GM21737 (cell line): Measurements from ENCODE around the gene MBOAT2.
"Not testable (repeated sequence)": the region's sequence is repeated elsewhere in the genome, so short reads cannot be mapped to it uniquely, and the experiment has no call there.

Source experiments
- ATAC-seq: cut with Tn5 transposase; IDR thresholded peaks from one replicate; pipeline ENCODE4 v1.9.1; 2021; ENCODE audit warnings: mild to moderate bottlenecking, moderate library complexity; ENCODE audit not compliant: unreplicated experiment

Gene MBOAT2

DNA sequence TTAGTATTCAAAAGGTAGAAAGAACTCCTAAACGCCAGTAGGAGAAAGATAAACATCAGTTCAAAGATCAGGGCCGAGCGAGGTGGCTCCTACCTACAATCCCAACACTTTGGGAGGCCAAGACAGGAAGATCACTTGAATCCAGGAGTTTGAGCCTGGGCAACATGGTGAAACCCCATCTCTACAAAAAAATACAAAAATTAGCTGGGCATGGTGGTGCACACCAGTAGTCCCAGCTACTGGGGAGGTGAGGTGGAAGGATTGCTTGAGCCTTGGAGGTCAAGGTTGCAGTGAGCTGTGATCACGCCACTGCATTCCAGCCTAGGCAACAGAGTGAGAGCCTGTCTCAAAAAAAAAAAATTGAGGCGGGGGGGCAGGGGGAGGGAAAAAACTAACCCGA is 40.6 kb downstream of the MBOAT2 start:
- no peak for ATAC-seq

DNA sequence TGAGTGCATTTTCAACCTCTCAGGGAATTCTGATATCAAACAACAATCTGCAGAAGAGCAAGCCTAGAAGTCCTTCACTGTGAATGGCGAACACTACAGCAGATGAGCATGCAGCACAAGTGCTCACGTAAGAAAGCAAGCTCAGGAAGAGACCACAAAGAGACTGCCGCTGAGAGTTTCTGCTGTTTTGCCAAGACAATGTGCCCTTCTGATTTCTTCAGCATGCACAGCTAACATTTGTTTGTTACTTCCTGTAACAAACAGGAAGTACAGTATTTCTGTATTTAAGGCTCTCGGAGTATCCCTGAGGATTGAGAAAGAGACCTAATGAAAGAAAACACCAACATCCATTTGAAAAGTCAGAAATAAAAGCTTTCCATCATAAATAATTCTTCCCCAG is 45.9 kb downstream of the MBOAT2 start:
- ATAC-seq = no peak

DNA sequence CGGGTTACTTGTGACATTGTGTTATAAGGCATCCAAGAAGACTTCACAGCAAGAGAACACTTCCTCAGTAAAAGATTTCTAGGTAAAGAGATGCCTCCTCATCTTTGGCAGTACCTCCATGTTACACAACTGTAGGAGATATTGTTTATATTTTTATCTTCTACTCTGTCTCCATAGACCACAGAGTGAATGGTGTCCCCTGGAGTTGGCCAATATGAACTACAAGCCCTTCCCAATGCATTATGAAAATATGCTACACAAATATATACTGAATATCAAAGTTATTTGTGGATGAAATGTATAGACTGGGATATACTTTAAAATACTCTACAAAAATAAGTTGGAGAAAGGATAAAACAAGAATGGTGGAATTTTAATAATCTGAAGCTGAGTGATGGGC is 46.7 kb downstream of the MBOAT2 start:
- ATAC-seq = no peak

DNA sequence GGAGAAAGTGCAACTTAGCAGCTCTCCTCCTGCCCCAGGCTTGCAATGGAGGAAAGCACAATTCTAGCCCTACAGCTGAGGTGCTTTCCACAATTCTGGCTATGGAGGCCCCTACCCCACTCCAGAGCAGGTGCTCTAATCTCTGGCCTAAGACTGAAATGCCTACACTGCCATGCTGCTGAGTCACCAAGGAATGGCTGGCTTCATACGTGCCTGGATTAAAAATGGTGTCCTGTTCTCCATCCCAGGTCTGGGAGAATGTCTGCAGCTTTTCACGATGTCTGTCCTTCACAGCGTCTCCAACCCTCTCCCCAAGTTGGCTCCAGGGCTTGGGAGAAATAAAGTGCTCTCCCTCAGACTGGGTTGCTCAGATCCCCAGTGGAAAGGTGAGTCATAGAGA is 48.5 kb downstream of the MBOAT2 start:
- ATAC-seq = no peak

DNA sequence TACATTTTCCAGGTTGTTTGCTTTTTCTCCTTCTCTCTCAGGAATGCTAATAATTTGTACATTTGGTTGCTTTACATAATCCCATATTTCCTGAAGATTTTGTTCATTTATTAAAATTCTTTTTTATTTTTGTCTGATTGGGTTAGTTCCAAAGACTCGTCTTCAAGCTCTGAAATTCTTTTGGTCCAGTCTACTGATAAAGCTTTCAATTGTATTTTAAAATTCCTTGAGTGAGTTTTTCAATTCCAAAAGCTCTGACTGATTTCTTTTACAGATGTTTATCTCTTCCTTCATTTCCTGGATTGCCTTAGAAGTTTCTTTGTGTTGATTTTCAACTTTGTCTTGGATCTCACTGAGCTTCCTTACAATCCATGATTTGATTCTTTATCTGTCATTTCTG is 50.0 kb downstream of the MBOAT2 start:
- ATAC-seq = no peak

DNA sequence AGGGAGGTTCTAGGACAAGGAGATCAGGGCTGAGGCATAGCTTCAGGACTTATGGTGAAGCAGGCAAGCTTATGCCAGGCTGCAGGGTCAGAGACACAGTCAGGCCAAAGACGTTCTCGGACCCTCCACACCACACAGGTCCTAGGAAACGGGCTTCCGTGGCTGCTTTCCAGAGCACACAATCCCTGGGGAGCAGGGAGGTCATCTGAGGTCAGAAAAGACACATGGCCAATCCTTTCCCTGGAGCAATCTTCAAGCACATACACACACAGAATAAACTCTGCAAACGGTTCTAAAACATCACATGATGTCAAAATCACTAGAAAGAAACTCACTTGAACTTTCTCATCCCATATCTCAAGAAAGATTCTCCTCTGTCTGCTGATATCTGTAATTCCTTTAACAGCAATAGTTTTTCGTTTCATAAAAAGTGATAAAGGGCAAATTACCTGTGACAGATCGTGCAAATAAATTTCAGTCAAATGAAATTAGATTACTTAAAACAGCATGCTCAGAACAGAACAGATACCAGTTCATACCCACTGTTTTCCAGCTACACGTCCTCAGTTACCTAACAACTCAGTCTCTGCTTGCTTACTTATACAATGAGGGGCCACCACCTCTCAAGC is 63.9 kb downstream of the MBOAT2 start:
- ATAC-seq = no peak

DNA sequence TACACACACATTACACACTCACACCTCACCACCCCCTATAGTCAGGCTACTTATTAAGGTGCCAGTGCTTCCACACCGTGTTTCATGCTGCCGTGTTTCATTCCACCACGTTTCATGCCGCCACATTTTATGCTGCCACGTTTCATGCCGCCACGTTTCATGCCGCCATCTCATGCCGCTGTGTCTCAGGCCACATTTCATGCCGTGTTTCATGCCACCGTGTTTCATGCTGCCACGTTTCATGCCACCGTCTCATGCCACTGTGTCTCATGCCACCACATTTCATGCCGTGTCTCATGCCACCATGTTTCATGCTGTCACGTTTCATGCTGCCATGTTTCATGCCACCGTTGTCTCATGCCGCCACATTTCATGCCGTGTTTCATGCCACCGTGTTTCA is 65.1 kb downstream of the MBOAT2 start:
- no peak for ATAC-seq

DNA sequence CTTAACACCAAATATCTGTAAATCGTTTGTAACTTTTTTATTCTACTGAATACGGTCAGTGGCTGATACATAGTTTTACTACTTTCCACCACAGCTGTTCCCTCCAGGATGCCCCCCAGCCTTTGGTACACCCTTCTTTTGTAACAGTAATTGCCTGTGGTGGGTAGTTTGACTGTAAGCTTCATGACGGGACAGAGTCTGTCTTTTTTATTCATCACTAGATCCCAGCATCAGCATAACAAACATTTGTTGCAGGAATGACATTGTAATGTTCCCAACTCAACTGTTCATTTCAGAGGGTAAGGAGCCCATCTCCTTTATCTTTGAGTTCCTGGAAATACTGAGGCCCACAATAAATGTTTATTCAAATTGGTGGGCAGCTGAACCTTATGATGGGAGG is 67.5 kb downstream of the MBOAT2 start:
- no peak for ATAC-seq

DNA sequence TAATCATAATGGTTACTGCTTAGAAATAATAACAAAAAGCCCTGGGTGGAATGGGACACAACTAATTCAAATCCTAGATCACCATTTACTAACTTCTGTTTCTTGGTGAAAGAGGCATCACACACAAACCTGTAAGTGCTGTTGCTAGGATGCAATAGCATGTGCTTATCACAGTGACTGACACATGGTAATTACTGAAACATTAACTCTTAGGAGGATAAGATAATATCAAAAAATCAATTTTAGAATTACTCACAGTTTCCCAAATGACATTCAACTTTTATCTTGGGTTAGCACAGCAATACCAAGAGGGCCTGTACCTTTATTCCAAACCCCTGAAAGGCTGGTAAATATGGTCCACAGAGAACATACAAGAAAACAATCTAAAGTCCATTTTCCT is 69.1 kb downstream of the MBOAT2 start:
- ATAC-seq = no peak

DNA sequence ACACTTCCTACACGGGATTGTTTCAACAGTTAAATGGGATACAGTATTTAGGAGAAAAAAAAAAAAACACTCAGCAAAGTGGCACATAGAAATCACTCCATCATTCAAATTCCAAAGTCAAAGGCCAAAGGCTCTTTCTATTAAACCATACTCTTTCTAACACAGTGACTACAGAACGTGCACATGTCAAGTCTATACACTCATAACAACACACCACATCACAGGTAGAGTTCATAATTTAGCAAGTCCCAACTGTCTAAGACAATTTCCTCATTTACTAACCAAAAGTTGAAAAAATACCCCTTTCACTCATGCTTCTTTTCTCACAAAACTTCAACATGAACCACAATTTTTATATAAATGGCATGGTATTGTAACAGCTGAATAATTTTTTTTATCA is 70.8 kb downstream of the MBOAT2 start:
- ATAC-seq = no peak

DNA sequence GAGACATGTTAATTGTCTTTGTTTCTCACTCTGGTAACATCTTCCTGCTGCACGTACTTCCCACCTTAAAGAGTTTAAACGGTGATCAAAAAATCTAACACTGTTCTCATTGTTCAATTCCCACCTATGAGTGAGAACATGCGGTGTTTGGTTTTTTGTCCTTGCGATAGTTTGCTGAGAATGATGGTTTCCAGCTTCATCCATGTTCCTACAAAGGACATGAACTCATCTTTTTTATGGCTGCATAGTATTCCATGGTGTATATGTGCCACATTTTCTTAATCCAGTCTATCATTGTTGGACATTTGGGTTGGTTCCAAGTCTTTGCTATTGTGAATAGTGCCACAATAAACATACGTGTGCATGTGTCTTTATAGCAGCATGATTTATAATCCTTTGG is 73.3 kb downstream of the MBOAT2 start:
- not testable (repeated sequence) for ATAC-seq

DNA sequence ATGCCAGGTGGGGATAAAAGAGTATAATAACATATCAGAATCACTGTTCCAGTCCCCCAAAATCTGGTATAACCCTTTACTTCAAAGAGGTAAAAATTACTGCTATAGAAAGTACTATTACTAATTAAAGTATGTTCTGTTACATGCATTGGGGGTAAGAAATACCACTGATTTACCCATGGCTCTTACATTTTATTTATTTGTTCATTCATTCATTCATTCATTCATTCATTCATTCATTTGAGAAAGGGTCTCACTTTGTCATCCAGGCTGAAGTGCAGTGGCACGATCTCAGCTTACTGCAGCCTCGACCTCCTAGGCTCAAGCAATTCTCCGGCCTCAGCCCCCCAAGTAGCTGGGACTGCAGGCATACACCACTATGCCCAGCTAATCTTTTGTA is 74.4 kb downstream of the MBOAT2 start:
- no peak for ATAC-seq

DNA sequence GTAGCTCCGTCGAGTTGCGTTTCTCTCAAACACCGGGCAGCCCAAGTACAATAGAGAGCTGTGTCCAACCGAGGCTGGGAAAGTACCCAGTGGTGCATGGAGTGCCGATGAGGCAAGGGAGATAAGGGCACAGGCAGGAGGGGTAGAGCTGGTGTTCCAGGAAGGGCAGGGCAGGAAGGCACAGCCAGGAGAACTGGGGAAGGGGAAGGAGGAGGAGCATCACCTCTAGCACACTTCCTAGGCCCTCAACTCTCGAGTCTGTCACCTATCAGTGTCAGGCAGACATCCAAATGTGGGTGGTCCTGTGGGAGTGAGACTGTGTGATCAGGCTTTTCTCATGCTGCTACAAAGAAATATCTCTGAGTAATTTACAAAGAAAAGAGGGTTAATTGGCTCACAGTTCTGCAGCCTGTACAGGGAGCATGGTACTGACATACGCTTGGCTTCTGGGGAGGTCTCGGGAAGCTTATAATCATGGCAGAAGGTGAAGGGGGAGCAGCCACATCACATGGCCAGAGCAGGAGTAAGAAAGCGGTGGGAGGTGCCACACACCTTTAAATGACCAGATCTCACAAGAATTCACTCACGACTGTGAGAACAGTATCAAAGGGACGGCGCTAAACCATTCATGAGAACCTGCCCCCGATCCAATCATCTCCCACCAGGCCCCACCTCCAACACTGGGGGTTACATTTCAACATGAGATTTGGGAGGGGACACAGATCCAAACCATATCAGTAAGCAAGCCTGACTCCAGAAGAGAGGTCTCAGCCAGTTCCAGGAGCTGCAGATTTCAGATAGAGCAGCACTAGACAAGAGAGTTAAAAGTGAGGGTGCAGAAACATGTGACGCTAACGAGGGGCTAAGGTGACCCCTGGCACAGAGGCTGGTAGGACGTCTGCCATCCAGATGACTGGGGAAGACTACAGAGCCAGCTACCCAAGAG is 75.7 kb downstream of the MBOAT2 start:
- no peak for ATAC-seq

DNA sequence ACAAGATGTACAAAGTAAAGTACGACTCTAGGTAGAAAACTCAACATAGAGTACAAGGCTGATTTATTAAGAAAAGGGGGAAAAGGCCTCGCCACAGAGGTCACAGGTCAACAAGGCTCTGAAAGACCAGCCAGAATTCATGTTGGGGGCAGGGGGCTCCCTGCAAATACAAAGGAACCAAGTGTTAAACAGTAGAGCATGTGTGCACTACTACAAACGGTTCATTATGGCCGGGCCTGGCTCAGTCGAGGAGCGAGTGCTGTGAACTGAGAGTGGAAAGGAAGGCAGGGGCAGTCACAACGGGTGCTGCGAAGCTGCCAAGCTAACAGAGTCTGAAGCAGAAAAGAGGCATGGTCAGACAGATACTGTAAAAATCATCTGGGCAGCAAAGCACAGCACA is 77.1 kb downstream of the MBOAT2 start:
- no peak for ATAC-seq

DNA sequence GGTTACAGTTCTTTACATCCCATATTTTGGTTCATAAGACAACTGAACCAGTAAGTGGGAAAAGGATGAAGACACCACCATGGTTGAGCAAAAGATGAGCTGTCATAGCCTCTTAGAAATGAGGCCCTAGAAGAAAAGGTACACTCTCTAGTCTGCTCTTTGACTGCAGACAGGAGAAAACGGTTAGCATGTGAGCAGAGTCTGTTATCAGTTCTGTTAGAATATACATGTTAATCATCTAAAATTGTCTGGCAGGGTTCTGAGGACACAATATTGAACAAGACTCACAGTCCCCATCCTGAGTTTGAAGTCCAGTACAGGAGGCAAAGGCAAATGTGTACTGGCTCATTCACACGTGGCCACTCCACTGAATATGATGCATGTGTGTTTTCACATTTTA is 78.1 kb downstream of the MBOAT2 start:
- no peak for ATAC-seq

DNA sequence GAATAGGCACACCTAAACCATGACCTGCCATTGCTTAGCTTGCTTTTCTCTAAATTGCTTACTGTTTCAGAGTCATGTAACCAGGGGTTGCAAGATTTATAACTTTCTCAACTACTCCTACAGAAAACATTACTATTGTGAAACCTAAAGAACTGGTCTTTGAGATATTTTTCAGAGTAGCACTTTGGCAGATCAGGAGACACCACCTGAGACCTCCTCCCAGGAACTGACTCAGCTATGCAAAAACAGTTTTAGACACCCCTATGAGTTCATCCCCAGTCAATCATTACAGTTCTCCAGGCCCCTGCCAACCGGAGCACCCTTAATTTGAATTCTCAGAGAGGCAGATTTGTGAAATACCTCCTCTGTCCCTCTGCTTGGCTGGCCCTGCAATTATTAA is 80.3 kb downstream of the MBOAT2 start:
- no peak for ATAC-seq

DNA sequence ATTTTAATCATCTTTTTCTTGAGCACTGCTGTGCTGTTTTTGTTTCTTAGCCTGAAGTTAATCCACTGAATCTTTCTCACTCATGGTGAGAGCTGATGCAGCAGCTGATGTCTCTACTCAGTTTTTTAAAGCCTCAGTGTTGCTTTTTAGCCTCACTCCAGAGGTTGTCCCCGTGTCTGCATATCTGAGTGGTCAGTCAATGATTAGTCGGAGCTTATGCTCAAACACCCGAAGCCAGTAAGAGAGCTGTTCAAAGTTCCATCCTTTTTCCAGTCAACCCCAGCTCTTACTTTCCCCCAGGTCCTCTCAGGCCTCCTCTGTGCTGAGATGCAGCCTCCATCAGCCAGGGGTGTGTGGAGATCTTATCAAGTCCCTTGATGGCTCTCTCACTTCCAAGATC is 81.1 kb downstream of the MBOAT2 start:
- ATAC-seq = no peak

DNA sequence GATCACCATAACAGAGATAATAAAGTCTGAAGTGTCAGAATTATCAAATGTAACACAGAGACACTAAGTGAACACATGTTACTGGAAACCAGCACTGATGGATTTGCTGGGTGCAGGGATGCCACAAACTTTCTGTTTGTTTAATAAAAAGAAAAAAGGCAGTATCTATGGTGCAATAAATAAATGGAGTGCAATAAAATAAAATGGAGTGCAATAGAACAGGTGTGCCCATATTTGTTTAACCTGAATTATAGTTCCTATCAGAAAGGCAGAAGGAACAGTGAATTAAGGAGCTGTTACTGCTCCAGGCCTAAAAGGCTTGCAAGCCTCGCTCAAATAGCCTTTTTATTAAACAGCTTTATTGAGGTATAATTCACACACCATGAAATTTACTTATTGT is 85.1 kb downstream of the MBOAT2 start:
- ATAC-seq = no peak

DNA sequence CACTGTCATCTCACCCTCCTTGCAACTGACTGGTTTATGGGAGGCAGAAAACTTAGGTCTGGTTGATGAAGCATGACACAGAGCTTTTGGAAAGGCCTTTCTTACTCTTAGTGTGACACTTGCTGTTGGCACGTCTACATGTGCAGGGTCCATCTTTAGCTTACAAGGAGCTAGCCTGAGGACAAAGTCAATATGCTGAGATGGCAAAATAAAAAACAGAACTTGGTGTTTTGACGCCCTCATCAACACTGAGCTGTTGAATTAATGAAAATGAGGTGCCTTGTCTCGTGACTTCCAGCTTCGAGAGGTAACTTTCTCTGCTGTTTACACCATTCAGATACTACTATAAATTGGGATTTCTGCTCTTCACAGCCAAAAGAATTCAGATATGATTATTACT is 87.5 kb downstream of the MBOAT2 start:
- ATAC-seq = no peak

DNA sequence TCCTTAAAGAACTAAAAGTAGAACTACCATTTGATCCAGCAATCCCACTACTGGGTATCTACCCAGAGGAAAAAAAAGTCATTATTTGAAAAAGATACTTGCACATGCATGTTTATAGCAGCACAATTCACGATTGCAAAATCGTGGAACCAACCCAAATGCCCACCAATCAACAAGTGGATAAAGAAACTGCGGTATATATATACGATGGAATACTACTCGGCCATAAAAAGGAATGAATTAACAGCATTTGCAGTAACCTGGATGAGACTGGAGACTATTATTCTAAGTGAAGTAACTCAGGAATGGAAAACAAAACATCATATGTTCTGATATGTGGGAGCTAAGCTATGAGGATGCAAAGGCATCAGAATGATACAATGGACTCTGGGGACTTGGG is 89.7 kb downstream of the MBOAT2 start:
- not testable (repeated sequence) for ATAC-seq

DNA sequence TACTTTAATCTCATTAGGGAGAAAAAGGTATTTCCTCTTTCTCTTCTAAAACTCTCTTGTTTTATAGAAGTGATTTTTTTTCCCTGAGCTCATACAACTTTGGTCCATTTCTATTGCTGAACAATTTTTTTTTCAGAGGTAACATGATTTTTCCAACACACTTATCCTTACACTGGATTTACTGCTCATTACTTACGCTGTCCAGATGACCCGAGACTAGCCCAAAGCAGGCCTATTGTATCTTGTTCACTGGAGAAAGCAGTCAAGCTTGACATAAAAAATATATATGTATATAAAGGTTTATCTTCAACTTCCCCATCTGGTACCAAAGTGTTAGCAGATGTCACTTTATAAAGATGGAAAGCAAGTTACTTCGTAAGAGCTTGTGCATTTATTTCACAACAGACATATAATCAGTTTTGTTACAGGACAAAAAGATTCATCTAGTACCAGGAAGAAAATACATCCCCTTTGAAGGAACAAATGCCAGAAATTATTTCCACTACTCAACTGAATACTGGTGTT is 95.7 kb downstream of the MBOAT2 start:
- no peak for ATAC-seq

DNA sequence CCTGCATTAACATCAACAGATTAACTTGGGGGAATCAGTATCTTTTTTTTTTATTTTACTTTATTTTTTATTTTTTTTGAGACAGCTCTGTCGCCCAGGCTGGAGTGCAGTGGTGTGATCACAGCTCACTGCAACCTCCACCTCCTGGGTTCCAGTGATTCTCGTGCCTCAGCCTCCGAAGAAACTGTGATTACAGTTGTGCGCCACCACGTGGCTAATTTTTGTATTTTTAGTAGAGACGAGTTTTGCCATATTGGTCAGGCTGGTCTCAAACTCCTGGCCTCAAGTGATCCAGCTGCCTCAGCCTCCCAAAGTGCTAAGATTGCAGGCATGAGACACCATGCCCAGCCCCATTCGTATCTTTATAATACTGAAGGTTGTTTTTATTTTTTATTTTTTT is 99.6 kb downstream of the MBOAT2 start:
- not testable (repeated sequence) for ATAC-seq
